ENCODE data around the gene IL1RAPL1.

DNA sequence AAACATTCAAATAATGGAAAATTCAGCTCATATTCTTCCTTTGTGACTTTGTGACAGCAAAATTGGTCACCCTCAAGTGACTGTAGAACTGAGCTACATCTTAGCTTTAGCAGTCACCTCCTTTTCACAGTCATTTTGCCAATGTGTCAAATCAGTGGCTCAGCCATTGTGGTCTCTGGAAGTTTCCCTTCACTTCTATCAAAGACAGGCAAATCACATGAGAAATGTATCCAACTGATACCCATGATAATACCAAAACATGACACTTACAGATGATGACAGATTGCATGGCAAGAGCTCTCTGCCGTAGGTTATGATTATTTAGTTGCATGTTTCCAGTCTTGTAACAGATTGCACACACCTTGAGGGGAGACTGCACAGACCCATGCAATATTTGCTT, 1078.3 kb downstream of the IL1RAPL1 start:
- TF ChIP-seq SIN3A (IDR thresholded peaks at IDR 0.05; ENCODE audit: borderline replicate concordance, insufficient read depth, low read length): no peak
- no peak for TF ChIP-seq POLR2AphosphoS5 (IDR thresholded peaks at IDR 0.05; ENCODE audit: low read depth, low read length)
- TF ChIP-seq, protein P1, sequence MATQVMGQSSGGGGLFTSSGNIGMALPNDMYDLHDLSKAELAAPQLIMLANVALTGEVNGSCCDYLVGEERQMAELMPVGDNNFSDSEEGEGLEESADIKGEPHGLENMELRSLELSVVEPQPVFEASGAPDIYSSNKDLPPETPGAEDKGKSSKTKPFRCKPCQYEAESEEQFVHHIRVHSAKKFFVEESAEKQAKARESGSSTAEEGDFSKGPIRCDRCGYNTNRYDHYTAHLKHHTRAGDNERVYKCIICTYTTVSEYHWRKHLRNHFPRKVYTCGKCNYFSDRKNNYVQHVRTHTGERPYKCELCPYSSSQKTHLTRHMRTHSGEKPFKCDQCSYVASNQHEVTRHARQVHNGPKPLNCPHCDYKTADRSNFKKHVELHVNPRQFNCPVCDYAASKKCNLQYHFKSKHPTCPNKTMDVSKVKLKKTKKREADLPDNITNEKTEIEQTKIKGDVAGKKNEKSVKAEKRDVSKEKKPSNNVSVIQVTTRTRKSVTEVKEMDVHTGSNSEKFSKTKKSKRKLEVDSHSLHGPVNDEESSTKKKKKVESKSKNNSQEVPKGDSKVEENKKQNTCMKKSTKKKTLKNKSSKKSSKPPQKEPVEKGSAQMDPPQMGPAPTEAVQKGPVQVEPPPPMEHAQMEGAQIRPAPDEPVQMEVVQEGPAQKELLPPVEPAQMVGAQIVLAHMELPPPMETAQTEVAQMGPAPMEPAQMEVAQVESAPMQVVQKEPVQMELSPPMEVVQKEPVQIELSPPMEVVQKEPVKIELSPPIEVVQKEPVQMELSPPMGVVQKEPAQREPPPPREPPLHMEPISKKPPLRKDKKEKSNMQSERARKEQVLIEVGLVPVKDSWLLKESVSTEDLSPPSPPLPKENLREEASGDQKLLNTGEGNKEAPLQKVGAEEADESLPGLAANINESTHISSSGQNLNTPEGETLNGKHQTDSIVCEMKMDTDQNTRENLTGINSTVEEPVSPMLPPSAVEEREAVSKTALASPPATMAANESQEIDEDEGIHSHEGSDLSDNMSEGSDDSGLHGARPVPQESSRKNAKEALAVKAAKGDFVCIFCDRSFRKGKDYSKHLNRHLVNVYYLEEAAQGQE (IDR thresholded peaks at IDR 0.05; ENCODE audit: insufficient read depth in 1 of 2, low read depth in 2 of 2, low read length in 2 of 2): no peak

All from PFSK-1 (cell line).